HG02642 (cell line): ENCODE data around the gene C16orf90.
"Not testable (repeated sequence)": the region's sequence is repeated elsewhere in the genome, so short reads cannot be mapped to it uniquely, and the experiment has no call there.

Experiments
- ATAC-seq: cut with Tn5 transposase; IDR thresholded peaks from one replicate; pipeline ENCODE4 v1.9.1; 2021; ENCODE audit warnings: mild to moderate bottlenecking; ENCODE audit not compliant: unreplicated experiment, poor library complexity

Gene C16orf90

DNA sequence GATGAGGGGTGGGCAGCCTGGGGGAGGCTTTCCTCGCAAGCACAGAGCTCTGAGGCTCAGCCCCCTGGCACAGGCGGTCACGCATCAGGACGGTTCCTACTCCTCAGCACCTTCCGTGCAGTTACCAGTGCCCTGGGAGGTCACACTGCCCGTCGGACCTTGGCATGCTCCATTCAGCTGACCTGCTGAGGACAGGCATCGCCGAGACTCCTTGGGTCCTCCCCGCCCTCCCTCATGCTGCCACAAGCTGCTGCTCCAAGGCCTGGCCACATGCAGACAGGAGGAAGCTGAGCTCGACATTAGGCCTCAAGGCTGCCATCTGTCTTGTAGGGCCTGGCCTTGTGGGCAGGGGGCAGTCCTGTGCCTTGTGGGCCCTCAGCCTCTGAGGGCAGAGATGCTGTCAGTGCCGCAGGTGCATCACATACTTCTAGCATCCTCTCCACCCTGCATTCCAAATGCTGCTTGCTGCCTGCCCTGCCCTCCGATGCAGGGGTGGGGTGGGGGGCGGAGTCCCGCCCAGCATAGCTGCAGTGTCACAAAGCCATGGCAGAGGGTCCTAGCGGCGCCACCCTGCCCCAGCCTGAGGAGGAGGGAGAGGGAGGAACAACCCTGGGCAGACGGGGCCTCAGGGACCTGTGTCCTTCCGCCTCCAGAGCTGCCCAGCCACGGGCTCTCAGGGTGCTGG lies 9.3 kb downstream of the C16orf90 start:
- ATAC-seq, result no peak

DNA sequence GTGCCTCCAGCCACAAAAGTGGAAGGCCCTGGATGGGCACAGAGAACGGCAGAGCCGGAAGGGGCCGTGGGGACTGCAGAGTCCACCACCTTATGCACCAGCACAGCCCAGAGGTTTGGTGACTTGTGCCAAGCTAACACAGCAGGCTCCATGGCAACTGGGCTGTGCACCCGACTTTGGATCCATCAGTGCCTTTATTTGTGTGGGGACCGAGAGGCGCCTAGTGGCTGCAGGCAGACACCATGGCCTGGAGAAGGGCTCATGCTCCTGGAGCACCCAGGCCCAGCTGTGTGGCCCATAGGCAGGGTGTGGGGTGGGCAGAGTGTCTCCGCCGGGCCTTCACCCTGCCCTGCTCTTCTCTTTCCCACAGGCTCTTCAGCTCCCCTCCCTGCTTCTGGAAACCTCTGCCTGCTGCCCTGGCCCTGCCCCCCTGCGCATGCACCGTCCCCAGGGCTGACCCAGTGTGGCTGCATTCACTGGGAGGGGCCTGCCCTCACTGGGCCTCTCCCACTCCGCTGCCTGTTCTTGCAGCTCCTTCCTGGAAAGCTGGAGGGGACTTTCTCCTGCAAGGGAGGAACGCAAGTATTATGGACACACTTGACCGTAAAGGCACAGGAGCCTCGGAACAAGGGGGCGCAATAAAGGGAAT lies 10.1 kb downstream of the C16orf90 start:
- no peak for ATAC-seq

DNA sequence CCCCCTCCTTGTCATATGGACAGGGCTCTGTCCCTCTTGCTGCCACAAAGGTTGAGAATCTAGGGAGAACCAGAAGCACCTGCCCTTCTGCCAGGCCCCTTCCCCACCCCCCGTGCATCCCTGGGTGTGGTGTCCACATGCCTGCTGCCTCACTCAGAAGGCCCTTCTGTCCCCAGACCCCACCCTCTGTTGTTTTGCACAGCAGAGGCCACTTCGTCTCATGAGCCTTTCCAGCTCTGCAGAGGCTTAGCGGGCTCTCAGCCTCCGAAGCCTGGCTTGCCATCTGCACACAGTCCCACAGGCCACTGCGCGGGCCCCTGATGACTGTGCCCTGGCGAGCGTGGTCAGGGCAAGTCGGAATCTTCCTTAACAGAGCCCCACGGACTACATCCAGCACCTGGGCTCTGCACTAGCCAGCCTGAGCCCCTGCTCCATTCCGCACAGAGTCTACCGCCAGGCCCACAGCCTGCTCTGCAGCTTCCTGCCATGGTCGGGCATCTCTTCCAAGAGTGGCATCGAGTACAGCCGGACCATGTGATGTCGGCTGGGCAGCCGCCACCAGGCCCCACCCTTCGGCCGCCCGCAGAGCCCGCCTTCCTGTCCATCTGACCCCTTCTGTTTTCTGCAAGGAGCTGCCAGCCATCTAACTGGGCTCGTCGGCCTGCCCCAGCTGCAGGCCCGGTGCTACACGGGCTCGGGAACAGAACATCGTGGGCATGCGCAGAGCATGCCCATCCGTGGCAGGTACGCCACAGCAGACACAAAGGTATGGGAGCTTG lies 10.8 kb downstream of the C16orf90 start:
- no peak for ATAC-seq

DNA sequence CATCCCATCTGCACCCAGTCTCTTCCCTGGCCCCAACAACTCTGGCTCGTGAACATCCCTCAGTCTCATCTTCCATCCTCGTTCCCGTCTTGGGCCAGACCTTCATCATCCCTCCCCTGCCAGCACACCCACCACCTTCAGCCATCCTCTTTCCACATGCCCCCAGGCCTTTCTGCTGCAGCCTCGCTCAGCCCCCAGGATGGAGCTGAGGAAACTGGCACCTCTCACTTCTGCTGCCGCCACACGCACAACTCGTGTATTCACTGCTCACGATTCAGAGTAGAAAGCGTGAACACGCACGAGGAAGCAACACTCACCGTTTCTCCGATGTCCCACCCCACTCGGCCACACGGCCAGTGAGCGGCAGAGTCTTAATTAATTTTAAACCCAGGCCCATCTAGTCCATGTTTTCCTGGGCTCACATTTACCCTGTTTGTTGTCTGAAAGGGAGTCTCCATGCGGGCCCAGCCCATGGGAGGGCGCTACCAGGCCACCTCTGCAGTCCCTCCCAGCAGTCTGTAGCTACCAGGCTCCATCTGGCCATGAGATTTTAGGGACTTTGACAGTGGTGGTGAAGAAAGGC lies 12.5 kb downstream of the C16orf90 start:
- no peak for ATAC-seq

DNA sequence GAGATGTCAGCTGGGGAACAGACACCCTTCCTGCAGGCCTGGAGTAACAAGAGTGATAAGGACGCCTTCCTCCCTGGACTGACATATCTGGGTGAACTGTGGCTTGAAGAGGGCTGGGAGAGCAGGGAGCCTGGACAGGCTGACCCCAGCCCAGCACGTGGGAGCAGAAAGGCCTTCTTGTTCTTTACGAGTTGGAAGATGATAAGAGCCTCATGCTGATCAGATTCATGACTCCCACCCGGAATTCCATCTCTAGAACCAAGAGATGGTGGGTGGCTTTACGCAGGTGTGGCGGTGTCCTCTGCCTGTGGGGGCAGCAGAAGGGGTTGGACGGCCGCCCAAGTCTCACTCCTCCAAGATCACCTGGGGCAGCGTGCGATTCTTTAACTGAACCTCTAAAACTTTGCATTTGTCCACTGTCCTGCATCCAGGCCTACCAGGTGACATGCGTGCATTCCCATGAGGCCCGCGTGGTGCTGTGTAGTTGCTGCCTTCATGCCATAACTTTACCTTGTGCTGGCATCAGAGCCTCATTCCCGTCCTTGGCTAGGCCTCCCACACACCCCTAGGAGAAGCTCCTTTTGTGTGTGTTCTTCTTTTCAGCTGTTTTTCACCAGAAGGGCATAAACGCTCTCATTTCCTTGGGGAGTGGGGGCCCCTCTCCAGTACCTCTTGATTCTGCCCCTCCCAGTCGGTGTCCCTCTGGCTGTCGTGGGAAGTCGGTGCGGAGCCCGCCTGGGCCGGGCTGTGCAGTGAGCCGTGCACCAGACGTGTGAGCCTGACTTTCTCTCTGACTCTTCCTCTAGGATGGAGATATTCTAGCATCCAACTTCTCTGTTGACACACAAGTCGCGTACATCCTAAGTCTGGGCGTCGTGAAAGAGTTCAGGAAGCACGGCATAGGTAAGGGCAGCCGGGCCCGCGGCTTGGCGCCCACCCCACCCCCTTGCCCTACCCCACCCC lies 13.3 kb downstream of the C16orf90 start:
- no peak for ATAC-seq

DNA sequence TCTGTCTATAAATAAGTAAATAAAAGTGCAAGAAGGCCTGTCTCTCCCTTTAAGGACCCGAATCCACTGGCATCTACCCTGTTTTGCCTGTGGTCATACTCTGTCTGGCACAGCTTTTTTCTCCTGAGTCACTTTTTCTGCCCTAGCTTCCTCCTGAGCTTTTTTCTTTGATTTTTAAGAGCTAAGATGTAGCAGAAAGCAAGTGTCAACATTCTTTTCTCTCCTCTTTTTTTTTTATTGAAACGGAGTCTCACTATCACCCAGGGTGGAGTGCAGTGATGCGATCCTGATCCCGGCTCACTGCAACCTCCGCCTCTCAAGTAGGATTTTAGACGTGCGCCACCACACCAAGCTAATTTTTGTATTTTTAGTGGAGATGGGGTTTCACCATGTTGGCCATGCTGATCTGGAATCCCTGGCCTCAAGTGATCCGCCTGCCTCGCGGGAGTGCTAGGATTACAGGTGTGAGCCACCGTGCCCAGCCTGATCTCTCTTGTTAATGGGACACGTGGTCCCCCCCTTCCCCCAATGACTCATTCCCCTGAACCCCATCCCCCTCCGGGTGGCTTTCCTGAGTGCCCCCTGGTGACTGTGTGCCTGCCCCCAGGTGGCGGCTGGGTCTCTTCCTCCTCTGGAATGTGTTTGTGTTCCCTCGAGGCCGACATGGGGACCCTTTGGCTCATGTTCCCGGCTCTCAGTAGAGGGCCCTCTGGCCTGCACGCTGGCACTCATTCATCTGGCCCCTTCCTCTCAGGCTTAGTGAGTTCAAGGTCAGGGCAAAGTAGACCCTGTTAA lies 14.2 kb downstream of the C16orf90 start:
- no peak for ATAC-seq

DNA sequence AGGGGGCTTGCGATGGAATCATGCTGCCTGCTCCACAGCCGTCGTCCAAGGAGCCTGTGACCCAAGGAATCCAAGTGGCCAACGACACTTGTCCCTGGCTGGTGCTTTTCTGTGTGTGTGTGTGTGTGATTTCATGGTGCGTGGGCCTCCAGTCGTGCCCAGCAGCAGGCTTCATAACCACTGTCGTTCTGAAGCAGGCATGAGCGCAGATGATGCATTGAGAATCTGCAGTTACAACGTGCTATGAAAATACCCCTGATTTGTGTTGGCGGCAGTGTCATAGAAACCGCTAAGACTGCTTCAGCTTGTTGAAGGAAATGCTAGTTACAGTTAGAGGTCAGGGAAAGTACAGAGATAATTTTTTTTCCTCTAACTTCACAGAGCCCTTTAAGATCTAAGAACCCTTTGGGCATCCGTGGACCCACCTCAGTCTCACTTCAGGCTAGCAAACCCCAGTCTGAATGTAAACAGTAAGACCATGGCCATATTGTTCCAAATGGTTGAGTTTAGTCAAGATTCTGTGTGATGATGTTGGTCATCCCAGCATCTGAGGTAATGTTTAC lies 15.6 kb downstream of the C16orf90 start:
- no peak for ATAC-seq

DNA sequence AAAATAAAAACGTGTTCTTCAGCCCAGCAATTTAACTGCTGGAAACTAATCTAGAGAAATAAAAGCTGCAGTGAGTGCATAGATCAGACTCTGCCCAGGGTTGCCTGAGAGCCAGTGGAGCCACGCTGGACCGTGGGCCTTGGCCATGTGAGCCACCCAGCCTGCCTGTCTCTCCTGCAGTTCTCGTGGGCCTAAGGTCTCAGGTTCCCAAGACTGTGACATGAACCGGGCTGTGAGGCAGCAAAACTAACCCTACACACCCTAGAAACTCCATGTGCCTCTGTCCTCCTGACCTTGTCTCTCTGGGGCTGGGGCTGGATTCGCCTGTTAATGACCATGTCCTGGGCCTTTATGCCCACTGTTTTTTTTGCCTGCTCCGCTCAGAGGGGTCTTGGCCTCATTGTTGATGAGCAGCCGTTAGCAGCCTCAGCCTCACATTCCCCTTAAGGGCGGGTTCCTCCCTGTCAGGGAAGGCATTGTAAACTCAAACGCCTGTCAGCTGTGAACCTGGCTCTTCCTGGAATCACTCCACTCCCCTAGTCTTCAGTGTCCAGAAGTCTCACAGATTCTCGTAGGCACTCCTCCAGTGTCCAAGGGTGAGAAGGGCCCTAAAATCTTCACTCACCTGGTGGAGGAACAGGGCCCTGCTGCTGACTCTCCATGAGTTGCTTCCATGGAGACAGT lies 16.9 kb downstream of the C16orf90 start:
- ATAC-seq, result no peak

DNA sequence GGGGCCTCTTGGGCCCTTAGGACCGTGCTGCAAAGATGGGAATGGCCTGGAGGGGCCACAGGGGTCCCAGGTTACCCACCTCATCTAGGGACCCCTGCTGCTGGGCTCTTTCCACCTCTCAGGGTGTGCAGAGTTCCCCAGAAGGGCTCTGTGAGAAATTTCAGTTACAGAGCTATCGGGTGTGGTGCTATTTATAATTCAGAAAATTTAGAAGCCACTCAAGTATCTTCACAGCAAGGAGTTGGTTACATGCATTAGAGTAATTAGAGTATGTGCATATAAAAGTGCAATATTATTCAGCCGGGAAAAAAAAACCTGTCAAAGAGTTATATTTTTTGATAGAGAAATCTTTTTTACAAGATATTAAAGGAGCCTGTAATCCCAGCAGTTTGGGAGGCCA lies 18.9 kb downstream of the C16orf90 start:
- no peak for ATAC-seq

DNA sequence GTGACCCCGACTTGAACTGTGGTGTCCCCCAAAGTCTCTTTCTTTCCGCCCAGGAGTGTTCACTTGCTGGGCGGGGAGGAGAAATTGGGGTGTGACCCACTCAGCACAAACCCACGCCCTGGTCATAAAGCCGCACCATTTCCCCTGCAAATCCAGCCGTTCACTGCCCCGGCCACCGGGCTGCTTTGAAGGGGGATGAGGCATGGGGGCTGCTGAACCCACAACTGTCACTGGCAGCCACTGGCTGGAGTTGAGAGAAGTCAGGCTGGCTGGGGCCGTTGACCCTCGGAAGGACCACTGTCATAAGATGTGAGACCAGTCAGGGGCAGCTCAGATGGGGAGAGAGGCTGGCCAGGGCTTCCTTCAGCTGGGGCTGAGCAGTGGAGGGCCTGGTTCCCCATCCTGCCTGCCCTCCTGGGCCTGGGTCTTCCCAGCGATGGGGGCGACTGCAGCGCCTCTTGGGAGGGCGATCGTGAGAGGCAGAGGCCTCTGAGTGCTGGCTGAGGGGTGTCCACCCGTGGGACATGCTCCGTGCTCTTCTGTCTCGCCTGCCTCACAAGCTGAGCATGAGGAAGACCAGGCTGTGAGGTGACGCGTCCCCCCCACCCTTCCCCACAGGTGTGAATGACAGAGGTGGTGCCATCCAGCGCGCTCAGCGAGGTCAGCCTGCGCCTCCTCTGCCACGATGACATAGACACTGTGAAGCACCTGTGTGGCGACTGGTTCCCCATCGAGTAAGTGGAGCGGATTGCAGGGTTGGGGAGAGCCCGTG lies 19.5 kb downstream of the C16orf90 start:
- no peak for ATAC-seq

DNA sequence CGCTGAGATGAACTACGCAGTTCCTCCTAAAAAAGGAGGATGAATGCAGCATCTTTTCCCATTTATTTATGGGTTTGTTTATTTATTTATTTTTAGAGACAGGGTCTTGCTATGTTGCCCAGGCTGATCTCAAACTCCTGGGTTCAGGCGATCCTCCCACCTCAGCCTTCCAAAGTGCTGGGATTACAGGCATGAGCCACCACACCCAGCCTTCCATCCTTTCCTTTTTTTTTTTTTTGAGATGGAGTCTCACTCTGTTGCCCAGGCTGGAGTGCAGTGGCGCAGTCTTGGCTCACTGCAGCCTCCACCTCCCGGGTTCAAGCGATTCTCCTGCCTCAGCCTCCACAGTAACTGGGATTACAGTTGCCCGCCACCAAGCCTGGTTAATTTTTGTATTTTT lies 20.4 kb downstream of the C16orf90 start:
- ATAC-seq, result not testable (repeated sequence)

DNA sequence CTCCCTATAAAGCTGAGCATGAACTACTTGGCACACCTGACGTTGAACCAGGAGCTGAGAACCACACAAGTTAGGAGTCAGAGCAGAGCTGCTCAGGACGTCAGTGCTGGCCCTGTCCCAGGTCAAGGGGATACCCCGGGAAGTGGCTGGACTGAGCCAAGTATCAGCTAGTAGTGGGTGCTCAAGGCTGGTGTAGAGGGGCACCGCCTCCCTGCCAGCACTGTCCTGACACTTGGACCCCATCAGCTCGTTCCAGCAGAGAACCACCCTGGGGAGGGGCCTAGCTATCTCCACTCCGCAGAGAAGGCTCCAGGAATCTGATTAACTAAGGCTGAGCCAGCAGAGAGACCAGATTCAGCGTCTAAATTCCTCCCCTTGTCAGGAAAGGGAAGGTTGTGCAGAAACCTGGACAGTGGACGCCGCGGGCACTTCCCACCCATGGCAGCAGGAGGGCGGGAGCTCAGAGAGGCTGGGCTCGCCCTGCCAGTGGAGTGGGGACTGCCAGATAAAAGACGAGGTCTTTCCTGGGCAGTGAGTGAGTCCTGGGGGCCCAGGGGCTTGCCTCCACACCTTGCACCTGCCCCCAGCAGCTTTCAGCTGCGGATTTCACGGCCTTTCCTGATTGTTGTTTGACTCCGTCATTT lies 21.0 kb downstream of the C16orf90 start:
- no peak for ATAC-seq

DNA sequence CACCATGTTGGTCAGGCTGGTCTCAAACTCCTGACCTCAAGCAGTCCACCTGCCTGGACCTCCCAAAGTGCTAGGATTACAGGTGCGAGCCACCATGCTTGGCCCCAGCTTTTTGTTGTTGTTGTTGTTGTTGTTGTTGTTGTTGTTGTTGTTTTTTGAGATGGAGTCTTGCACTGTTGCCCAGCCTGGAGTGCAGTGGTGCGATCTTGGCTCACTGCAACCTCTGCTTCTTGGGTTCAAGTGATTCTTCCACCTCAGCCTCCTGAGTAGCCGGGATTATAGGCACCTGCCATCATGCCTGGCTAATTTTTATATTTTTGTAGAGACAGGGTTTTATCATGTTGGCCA lies 21.7 kb downstream of the C16orf90 start:
- not testable (repeated sequence) for ATAC-seq

DNA sequence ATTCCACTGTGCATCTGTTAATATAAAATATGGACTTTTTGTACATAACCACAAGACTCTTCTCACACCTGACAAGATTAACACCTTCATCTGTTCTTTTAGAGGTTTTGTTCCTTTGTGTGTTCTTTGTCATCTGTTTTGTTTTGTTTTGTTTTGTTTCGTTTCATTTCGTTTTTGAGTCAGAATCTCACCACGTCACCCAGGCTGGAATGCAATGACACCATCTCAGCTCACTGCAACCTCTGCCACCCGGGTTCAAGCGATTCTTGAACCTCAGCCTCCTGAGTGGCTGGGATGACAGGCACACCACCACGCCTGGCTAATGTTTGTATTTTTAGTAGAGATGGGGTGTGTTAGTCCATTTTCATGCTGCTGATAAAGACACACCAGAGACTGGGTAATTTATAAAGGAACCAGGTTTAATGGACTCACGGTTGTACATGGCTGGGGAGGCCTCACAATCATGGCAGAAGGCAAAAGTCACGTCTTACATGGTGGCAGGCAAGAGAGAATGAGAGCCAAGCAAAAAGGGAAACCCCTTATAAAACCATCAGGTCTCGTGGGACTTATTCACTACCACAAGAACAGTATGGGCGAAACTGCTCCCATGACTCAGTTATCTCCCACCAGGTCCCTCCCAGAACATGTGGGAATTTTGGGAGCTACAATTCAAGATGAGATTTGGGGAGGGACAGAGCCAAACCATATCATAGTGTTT lies 22.3 kb downstream of the C16orf90 start:
- ATAC-seq, result no peak

DNA sequence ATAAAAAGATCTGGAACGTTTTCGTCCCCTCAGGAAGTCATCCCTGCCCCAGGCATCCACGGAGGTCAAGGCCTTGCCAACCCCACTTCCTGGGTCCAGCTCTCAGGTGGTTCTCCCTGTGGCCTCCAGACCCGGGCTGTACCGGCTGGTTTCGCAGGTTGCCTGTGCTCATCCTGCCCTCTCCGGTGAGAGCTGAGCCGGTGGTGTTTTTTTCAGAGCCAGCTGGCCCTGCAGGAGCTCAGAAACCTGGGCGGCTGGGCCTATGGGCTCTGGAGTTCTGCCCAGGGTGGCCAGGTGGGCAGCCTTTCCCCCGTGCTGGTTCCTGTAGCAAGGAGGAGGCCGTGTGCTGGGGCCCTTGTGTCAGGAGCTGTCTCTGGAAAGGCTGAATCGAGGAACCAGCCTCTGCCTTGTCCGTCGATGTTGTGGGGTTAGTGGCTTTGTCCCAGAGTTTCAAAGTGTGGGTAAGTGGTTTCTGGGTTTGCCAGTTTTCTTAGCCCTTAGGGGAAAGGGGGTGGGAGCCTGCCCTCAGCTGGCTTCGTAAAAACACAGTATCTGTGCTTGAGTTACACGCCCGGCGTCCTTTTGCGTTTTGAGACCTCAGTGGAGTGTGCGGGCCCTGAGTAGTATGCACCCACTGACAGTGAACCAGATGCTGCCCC lies 23.6 kb downstream of the C16orf90 start:
- no peak for ATAC-seq

DNA sequence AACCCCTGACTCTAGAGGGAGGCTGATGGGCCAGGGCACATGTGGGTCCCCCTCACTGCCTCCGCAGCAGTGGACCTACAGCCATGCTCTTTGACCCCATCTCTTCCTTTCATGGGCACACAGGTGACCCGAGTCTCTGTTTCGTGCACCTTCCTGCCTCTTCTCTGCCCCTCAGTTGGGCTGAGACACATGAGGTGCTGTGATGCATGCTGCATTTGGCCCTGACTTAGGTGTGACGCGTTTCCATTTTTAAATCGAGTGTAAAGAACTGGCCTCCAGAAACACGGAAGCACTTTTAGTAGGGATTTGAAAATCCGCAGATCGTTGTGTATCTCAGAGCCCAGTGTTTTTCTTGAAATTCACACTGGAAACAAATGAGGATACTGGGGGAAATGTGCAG lies 24.6 kb downstream of the C16orf90 start:
- ATAC-seq, result no peak
